Memory B cell (primary cell): ENCODE results near the gene BTBD2.
A peak's percentile ranks its signal among the peaks of the same experiment; 100 is the strongest.

Source experiments
- ATAC-seq: fragments of 150-1000 bp; cut with Tn5 transposase; 2 replicates; pipeline ENCODE4 v1.10.0; 2021; ENCODE audit warnings: low read depth, mild to moderate bottlenecking, moderate library complexity
- DNase-seq, 2 donors: peaks; one replicate each; pipeline ENCODE4 v3.0.0; 2022; ENCODE audit warnings: low spot score in 2 of 2
- H3K27ac Mint-ChIP-seq: one replicate; pipeline ENCODE4 v1.8.0; 2022; ENCODE audit warnings: mild to moderate bottlenecking, moderate library complexity, mixed read lengths
- H3K27me3 Mint-ChIP-seq: one replicate; pipeline ENCODE4 v1.8.0; 2022; ENCODE audit warnings: mixed read lengths
- H3K36me3 Mint-ChIP-seq: one replicate; pipeline ENCODE4 v1.8.0; 2022; ENCODE audit warnings: mild to moderate bottlenecking, mixed read lengths
- H3K4me1 Mint-ChIP-seq: one replicate; pipeline ENCODE4 v1.8.0; 2022; ENCODE audit warnings: mixed read lengths
- H3K4me3 Mint-ChIP-seq: one replicate; pipeline ENCODE4 v1.8.0; 2022; ENCODE audit warnings: mild to moderate bottlenecking, moderate library complexity, mixed read lengths
- H3K9me3 Mint-ChIP-seq: one replicate; pipeline ENCODE4 v1.8.0; 2022; ENCODE audit warnings: mixed read lengths

Gene BTBD2

DNA sequence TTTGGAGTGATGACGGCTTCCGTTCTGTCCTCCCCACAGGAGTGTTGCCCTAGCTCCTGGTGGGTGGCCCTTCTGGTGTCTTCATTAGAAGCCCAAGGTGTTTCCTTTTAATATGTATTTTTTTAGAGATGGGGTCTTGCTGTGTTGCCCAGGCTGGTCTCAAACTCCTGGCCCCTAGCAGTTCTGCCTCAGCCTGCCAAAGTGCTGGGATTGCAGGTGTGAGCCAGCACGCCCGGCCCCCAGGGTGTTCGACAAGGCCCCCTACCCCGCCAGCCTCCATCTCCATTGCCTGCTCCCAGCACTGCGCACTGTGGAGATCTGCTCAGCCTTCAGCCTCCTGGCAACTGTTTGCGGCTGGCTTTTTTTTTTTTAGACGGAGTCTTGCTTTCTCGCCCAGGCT, 31.2 kb downstream of the BTBD2 start:
- Mint-ChIP-seq H3K27me3 (no peaks in the 10 kb centered on the region), H3K4me1 (no peaks in the 10 kb centered on the region), H3K4me3 (no peak overlapping the region), H3K27ac (no peak overlapping the region), H3K9me3 (no peaks in the 10 kb centered on the region), H3K36me3 (peaks cover 20% of the 10 kb centered on the region)
- ATAC-seq = no peak
- DNase-seq = no peak

DNA sequence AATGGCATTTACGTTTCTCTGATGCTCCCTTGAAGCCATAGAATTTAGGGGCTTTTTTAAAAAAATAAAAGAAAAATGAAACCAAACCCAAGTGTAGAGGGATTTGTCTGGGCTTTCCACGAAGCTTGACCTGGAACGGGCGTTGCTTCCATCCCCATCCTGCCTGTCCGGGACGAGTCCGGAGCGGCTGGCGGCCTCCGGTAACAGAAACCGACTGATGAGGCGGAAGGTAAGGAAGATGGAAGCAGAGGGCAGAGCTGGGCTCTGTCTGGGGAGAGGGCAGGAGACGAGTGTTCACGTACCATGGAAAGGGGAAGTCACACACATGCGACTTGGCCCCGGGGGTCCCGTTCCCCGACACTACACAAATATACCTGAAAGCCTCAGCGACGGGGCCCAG, 34.3 kb downstream of the BTBD2 start:
- H3K4me3 Mint-ChIP-seq = no peak overlapping the region
- peaks cover 19% of the 10 kb centered on the region for H3K36me3 Mint-ChIP-seq
- no peaks in the 10 kb centered on the region for H3K9me3 Mint-ChIP-seq
- DNase-seq (no peak), ATAC-seq (no peak)
- peak overlapping the region; percentile 78 for H3K27ac Mint-ChIP-seq
- H3K4me1 Mint-ChIP-seq = no peaks in the 10 kb centered on the region
- no peaks in the 10 kb centered on the region for H3K27me3 Mint-ChIP-seq

DNA sequence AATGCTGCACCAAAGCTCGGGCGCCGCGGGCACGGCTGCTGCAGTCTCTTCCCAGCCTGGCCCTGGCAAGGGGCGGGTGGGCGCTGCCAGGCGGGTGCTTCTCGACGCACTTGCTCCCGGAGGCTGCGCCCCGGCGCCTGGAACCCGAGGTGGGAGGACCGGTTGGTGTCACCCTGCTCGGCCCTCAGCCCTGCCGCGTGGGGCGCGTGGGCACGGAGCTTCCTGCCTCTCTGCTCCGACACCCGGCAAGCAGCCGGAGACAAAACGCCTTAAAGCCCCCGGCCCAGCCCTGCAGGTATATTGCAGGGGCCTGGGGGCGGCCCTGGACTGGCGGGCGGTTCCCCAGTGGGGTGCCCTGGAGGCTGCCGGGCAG, 34.7 kb downstream of the BTBD2 start:
- Mint-ChIP-seq H3K27me3 (no peaks in the 10 kb centered on the region), H3K27ac (no peak overlapping the region), H3K36me3 (peaks cover 16% of the 10 kb centered on the region), H3K4me1 (no peaks in the 10 kb centered on the region), H3K4me3 (no peak overlapping the region), H3K9me3 (no peaks in the 10 kb centered on the region)
- ATAC-seq (no peak), DNase-seq (no peak)

DNA sequence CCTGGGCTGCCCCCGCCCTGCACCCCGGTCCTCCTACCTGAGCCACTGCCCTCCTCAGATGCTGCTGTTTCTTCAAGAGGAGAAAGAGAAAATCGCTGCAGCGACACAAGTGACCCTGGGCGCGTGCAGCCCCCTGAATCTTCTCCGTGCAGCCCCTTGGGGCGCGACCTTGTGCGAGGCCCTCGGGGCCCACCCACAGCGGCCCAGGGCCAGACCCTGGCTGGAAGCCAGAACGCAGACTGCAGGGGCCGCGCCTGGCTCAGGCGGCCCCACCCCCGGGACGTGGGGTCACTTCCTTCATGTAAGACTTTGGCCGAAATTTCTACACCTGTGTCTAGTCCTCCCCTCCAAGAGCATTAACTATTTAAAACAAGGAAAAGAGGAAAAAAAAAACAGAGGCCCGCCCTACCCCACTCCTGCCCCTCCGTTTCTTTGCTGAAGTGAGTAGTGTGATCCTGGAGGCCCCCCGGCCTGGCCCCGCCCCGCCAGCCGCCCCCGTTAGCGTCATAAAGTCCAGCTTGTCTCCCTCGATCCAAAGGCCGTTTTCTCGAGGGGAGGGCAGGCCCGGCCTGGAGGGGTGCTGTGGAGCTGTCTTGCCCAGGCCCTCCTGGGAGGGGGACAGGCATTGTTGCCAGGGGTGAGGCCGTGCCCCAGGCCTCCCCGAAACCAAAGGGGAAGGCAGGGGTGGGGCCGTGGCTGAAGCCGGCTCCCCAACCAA, 35.3 kb downstream of the BTBD2 start:
- Mint-ChIP-seq H3K27ac (no peak overlapping the region), H3K27me3 (no peaks in the 10 kb centered on the region), H3K9me3 (no peaks in the 10 kb centered on the region), H3K4me1 (no peaks in the 10 kb centered on the region), H3K4me3 (no peak overlapping the region), H3K36me3 (peaks cover 15% of the 10 kb centered on the region)
- ATAC-seq (no peak), DNase-seq (no peak)

DNA sequence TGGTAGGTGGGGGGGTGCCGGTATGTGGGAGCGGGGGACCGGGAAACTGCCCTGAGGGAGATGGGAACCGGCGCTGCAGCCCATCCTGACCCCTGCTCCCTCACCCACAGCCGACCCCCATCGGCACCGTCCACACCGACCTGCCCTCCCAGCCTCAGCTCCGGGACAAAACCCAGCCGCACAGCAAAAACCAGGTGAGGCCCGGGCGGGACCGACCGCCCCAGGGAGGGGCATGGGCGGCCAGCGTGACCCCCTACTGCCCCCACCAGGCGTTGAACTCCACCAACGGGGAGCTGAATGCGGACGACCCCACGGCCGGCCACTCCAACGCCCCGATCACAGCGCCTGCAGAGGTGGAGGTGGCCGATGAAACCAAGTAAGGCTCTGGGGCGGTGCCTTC, 35.9 kb downstream of the BTBD2 start:
- no peaks in the 10 kb centered on the region for H3K27me3 Mint-ChIP-seq
- no peak overlapping the region for H3K4me3 Mint-ChIP-seq
- ATAC-seq (no peak), DNase-seq (no peak)
- no peaks in the 10 kb centered on the region for H3K4me1 Mint-ChIP-seq
- H3K9me3 Mint-ChIP-seq = no peaks in the 10 kb centered on the region
- no peak overlapping the region for H3K27ac Mint-ChIP-seq
- peaks cover 18% of the 10 kb centered on the region for H3K36me3 Mint-ChIP-seq

DNA sequence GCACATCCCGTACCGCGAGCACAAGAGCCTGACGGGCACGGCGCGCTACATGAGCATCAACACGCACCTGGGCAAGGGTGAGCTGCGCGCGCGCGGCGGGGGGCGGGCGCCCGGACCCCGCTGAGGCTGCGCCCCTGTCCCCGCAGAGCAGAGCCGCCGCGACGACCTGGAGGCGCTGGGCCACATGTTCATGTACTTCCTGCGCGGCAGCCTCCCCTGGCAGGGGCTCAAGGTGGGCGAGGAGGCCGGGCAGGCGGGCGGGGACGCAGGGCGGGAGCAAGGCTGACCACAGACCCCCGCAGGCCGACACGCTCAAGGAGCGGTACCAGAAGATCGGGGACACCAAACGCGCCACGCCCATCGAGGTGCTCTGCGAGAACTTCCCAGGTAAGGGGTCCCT, 36.5 kb downstream of the BTBD2 start:
- no peak overlapping the region for H3K27ac Mint-ChIP-seq
- no peak for ATAC-seq

DNA sequence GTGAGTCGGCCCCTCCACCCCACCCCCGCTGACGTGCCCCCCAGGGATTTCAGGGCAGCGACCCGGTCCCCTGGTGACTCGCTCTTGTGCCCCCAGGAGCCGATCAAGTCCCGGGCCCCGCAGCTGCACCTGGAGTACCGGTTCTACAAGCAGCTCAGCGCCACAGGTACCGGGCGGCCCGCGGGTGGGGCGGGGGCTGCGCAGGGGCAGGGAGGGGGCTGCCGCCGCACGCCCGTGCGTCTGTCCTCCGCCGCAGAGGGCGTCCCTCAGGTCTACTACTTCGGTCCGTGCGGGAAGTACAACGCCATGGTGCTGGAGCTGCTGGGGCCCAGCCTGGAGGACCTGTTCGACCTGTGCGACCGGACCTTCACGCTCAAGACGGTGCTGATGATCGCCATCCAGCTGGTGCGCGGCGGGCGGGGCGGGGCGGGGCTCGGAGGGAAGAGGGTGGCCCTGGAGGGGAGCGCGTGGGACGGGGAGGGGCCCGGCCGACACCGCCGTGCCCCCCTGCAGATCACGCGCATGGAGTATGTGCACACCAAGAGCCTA, 37.1 kb downstream of the BTBD2 start:
- Mint-ChIP-seq H3K27ac (no peak overlapping the region), H3K27me3 (no peaks in the 10 kb centered on the region), H3K4me3 (no peak overlapping the region), H3K9me3 (no peaks in the 10 kb centered on the region), H3K4me1 (peaks cover 5% of the 10 kb centered on the region), H3K36me3 (peaks cover 17% of the 10 kb centered on the region)
- no peak for DNase-seq
- ATAC-seq = no peak

More for the DNA sequence above, 36.5 kb downstream of the BTBD2 start:
- DNase-seq = no peak
- H3K4me1 Mint-ChIP-seq = peaks cover 1% of the 10 kb centered on the region
- H3K9me3 Mint-ChIP-seq = no peaks in the 10 kb centered on the region
- H3K4me3 Mint-ChIP-seq = no peak overlapping the region
- peaks cover 18% of the 10 kb centered on the region for H3K36me3 Mint-ChIP-seq
- no peaks in the 10 kb centered on the region for H3K27me3 Mint-ChIP-seq

DNA sequence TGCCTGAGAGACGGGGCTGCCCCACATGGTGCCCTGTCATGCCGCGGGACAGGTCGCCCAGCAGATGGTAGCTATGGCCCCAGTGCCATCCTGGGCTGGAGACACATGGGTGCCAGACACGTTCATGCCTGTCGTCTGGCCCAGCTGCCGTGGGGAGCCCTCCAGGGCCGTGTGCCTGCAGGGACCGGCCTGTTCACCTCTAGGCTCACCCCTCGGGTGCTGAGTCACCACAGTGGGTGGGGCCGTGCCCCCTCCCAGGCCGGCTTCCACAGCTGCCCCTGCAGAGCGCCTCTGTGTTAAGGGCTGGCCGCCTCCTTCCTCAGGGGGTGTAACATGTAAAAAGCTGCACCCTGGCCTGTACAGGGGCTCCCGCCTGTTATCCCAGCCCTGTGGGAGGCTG, 38.4 kb downstream of the BTBD2 start:
- no peaks in the 10 kb centered on the region for H3K9me3 Mint-ChIP-seq
- no peak overlapping the region for H3K27ac Mint-ChIP-seq
- no peak for DNase-seq
- no peaks in the 10 kb centered on the region for H3K27me3 Mint-ChIP-seq
- no peak for ATAC-seq
- no peak overlapping the region for H3K4me3 Mint-ChIP-seq
- peaks cover 9% of the 10 kb centered on the region for H3K4me1 Mint-ChIP-seq
- H3K36me3 Mint-ChIP-seq = peaks cover 16% of the 10 kb centered on the region

DNA sequence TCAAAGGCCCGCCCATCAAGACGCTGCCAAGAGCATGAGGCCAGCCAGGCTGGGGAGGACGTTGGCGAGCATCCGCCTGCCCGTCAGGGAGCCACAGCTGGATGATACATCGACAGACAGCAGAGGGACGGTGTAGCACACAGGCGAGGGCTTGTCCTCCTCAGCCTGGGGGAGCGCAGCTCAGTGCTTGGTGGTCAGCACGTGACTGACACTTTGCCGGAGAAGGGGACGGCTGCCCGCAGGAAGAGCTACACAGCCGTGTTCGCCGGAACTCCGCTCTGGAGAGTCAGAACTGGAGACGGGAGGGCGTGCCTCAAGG, 40.4 kb downstream of the BTBD2 start:
- ATAC-seq = no peak
- Mint-ChIP-seq H3K36me3 (peaks cover 11% of the 10 kb centered on the region), H3K27me3 (no peaks in the 10 kb centered on the region), H3K4me3 (no peak overlapping the region), H3K27ac (no peak overlapping the region), H3K9me3 (no peaks in the 10 kb centered on the region), H3K4me1 (peaks cover 9% of the 10 kb centered on the region)
- DNase-seq = no peak

DNA sequence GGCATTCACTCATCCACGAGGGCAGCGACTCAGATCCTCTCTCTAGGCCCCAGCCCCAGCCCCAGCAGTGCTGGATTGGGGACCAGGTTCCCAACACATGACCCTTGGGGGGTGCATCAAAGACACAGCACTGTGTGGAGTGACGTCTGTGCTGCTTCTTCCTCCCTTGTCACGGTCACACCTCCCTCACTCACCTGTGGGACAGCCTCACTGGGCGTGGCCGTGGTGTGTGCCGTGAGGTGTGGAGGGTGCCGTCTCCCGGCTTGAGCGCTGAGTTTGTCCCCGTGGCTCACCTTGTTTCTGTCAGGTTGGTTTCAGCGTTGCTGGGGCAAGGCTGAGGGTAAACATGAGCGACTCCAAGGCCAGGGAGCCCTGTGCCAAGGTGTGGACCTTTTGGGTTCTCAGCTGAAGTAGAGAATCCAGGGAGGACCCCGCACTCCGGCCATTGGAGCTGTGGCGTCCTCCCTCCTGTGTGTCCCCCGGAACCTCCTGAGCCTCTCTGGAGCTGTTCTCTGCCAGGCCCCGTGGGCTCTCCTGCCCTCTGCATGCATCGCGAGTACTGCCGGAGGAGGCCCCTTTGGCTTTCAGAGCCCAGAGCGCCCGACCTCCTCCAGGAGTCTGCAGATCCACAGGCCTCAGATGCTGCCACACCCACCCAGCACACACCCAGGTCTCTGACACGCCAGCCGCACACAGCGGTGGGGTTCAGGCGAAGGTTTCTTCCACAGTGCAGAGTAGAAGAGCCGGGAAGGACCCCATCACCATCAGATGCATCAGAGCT, 40.9 kb downstream of the BTBD2 start:
- Mint-ChIP-seq H3K27me3 (no peaks in the 10 kb centered on the region), H3K27ac (peak overlapping the region; percentile 14), H3K4me1 (peaks cover 10% of the 10 kb centered on the region), H3K4me3 (no peak overlapping the region), H3K36me3 (peaks cover 11% of the 10 kb centered on the region), H3K9me3 (no peaks in the 10 kb centered on the region)
- DNase-seq (no peak), ATAC-seq (peak; percentile 74)

DNA sequence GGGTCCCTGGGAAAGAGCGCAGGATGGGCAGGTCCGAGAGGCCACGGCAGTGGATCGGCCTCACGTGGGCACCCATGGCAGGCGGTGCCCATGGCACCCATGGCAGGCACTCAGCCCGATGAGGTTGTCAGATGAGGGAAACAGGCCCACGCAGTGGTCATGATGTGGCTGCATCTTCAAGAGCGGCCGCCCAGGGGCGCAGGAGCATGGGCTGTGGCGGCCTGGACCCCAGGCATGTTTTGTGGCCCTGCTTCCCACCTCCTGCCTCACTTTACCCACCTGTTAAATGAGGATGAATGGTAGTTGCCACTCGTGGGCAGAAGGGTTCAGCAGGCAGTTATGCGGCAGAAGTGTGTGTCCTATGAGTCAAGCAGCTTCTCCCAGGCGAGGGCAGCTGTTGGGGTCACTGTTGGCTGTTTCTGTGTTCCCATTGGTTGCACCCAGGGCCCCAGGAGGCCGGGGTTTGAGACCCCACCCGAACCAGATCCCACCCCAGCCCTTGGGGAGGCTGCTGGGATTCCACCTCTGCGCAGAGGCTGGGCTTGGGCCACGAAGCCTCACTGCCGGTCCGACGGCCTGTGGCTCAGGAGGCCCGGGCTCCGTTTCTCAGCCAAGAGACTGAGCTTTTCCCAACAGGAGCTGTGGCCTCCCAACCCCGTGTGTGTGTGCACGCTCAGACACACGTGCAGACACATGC, 44.6 kb downstream of the BTBD2 start:
- DNase-seq = no peak
- Mint-ChIP-seq H3K9me3 (no peaks in the 10 kb centered on the region), H3K4me1 (peaks cover 14% of the 10 kb centered on the region), H3K27ac (no peak overlapping the region), H3K4me3 (no peak overlapping the region), H3K27me3 (no peaks in the 10 kb centered on the region), H3K36me3 (peaks cover 12% of the 10 kb centered on the region)
- ATAC-seq = no peak

DNA sequence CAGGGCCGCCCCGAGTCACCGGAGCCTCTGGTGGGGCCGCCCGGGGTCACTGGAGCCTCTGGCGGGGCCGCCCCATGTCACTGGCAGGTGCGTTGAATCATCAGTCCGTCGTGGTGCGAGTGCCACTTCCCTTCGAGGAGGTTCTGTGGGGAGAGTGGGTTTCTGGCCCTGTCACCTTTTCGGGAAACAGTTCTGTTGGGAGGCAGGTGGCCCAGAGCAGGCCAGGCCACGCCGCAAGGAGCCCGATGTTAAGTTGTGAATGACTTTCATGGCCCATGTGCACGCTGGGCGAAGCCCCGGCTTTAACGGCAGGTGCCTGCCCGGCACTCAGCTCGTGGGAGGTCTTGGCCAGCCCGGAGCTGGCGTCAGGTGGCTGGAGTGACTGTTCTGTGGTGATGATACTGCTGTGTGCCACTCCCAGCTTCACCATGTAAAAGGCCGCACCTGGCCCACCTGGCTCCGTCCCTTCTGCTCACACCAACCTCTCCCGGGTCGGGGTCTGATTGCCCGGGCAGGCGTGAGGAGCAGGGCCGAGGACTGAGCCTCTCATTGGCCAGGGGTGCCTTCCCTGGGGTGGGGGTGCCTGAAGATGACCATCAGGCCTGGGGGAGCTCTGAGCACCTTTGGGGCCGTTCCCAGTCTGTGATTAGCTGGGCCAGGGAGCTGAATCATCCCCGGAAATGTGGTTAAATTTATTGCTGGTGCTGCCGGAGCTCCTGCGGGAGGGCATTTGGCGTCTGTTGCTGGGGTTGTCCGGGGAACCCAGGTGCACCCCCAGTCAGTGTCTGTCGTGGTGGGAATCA, 45.3 kb downstream of the BTBD2 start:
- no peak for DNase-seq
- no peak for ATAC-seq
- peaks cover 15% of the 10 kb centered on the region for H3K4me1 Mint-ChIP-seq
- no peak overlapping the region for H3K27ac Mint-ChIP-seq
- no peaks in the 10 kb centered on the region for H3K9me3 Mint-ChIP-seq
- no peak overlapping the region for H3K4me3 Mint-ChIP-seq
- H3K36me3 Mint-ChIP-seq = peaks cover 12% of the 10 kb centered on the region
- no peaks in the 10 kb centered on the region for H3K27me3 Mint-ChIP-seq

DNA sequence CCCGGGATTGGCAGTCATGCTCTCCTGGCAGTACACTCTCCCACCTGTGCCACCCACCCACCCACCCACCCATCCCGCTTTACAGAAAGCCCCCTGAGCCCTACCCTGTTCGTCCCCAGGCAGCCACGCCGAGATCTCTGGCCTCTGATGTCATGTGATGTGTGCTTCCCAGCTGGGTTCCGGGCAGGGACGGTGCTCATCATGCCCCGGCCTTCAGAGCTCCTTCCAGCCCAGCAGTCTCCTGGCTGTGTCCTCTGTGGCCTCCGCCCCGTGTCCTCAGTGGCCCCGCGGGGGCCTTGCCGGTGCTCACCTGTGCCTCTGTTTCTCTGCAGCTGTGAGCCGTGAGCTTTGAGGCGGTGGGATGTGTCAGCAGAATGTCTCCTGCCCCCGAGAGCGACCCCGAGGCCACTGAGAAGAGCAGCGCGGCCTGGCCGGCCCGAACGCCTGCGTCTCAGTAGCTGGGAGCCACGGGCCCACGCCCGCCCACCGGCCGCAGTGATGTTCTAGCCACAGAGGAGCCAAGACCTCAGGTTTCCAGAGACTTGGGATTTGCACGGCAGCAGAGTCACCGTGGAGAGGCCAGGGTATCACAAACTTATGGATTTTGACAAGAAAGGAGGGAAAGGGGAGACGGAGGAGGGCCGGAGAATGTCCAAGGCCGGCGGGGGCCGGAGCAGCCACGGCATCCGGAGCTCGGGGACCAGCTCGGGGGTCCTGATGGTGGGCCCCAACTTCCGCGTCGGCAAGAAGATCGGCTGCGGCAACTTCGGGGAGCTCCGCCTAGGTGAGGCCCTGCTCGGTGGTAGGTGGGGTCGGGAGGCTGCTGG, 46.1 kb downstream of the BTBD2 start:
- peaks cover 15% of the 10 kb centered on the region for H3K4me1 Mint-ChIP-seq
- no peaks in the 10 kb centered on the region for H3K27me3 Mint-ChIP-seq
- no peak for ATAC-seq
- no peak for DNase-seq
- H3K27ac Mint-ChIP-seq = no peak overlapping the region
- no peaks in the 10 kb centered on the region for H3K9me3 Mint-ChIP-seq
- H3K36me3 Mint-ChIP-seq = peaks cover 8% of the 10 kb centered on the region
- no peak overlapping the region for H3K4me3 Mint-ChIP-seq
